IMR-90 (cell line): Measurements from ENCODE around the gene SLC4A4. TPM values are rescaled to one million over a fixed set of nuclear protein-coding genes. Genes with fewer than 3 reads are reported as not detected.

Experiments
- ATAC-seq: fragments of 200-7000 bp; cut with Tn5 transposase; 2 replicates; pipeline ENCODE4 v1.9.1; 2020; ENCODE audit warnings: low read depth, mild to moderate bottlenecking, moderate library complexity
- BruUV-seq: library from RNA; stranded (reverse); fragments of 400-500 nt; replicated peaks from 2 replicates; lab custom pipeline; 2021; lab: Mats Ljungman, UMichigan
- CTCF ChIA-PET: fragments of 300-600 bp; formaldehyde crosslinking; extraction: SDS; loops from one replicate; lab custom pipeline; 2021; ENCODE audit warnings: antibody characterized with exemption; lab: Yijun Ruan, JAX
- POLR2A ChIA-PET: fragments of 300-600 bp; sonication (Branson Sonifier 250); formaldehyde crosslinking; loops from one replicate; lab custom pipeline; 2022; ENCODE audit warnings: antibody characterized with exemption; ENCODE audit not compliant: unreplicated experiment; lab: Charles Lee
- DNase-seq: peaks from one replicate; pipeline ENCODE4 v3.0.0; 2013
- H2AFZ ChIP-seq: replicated peaks from 2 replicates; pipeline ENCODE3; 2013; ENCODE audit warnings: low read length, mild to moderate bottlenecking; ENCODE audit not compliant: poor library complexity
- H2AK5ac ChIP-seq: 2 replicates; pipeline ENCODE4 v1.6.1; 2013; ENCODE audit warnings: low read depth, low read length, inconsistent platforms
- H2AK9ac ChIP-seq: replicated peaks from 2 replicates; pipeline ENCODE3; 2013; ENCODE audit warnings: mild to moderate bottlenecking, low read depth, low read length, moderate library complexity; ENCODE audit not compliant: poor library complexity
- H2BK120ac ChIP-seq: 2 replicates; pipeline ENCODE4 v1.6.1; 2013; ENCODE audit warnings: low read depth, low read length, inconsistent platforms
- H2BK15ac ChIP-seq: 3 replicates; pipeline ENCODE4 v1.6.1; 2013; ENCODE audit warnings: low read depth, low read length, inconsistent platforms
- H2BK20ac ChIP-seq: 2 replicates; pipeline ENCODE4 v1.6.1; 2013; ENCODE audit warnings: low read depth, mild to moderate bottlenecking, inconsistent platforms, low read length, moderate library complexity
- H2BK5ac ChIP-seq: 2 replicates; pipeline ENCODE4 v1.6.1; 2013; ENCODE audit warnings: mild to moderate bottlenecking, low read depth, low read length, inconsistent platforms; ENCODE audit not compliant: poor library complexity, severe bottlenecking
- H3K14ac ChIP-seq: replicated peaks from 2 replicates; pipeline ENCODE4 v1.6.1; 2013; ENCODE audit warnings: low read depth, low read length, inconsistent platforms
- H3K18ac ChIP-seq: 2 replicates; pipeline ENCODE4 v1.6.1; 2013; ENCODE audit warnings: low read depth, low read length, control low read depth
- H3K23ac ChIP-seq: 2 replicates; pipeline ENCODE4 v1.6.1; 2013; ENCODE audit warnings: low read depth, low read length, inconsistent platforms
- H3K27ac ChIP-seq: 2 replicates; pipeline ENCODE4 v1.5.1; 2013; ENCODE audit warnings: mild to moderate bottlenecking, control low read depth, low read length; ENCODE audit not compliant: insufficient read depth
- H3K27me3 ChIP-seq: 2 replicates; pipeline ENCODE4 v1.6.1; 2013; ENCODE audit warnings: low read length; ENCODE audit not compliant: control insufficient read depth, insufficient read depth
- H3K36me3 ChIP-seq: 2 replicates; pipeline ENCODE4 v1.6.1; 2013; ENCODE audit warnings: low read length, mixed read lengths; ENCODE audit not compliant: control insufficient read depth, insufficient read depth
- H3K4ac ChIP-seq: 2 replicates; pipeline ENCODE4 v1.6.1; 2013; ENCODE audit warnings: low read depth, low read length, inconsistent platforms
- H3K4me1 ChIP-seq: 2 replicates; pipeline ENCODE4 v1.6.1; 2013; ENCODE audit warnings: low read length, mixed read lengths; ENCODE audit not compliant: control insufficient read depth, insufficient read depth
- H3K4me2 ChIP-seq: 2 replicates; pipeline ENCODE4 v1.6.1; 2013; ENCODE audit warnings: low read depth, mild to moderate bottlenecking, control low read depth, low read length, moderate library complexity
- H3K4me3 ChIP-seq: 2 replicates; pipeline ENCODE4 v1.5.1; 2013; ENCODE audit warnings: low read depth, mild to moderate bottlenecking, control low read depth, low read length, moderate library complexity; ENCODE audit not compliant: insufficient read depth
- H3K56ac ChIP-seq: 2 replicates; pipeline ENCODE4 v1.6.1; 2013; ENCODE audit warnings: low read length, inconsistent platforms; ENCODE audit not compliant: insufficient read depth; ENCODE audit errors: extremely low read depth
- H3K79me1 ChIP-seq, 2 experiments: 2 replicates each; pipeline ENCODE4 v1.6.1; 2013; ENCODE audit warnings: low read length in 2 of 2, inconsistent platforms in 1 of 2, low read depth in 1 of 2
- H3K9ac ChIP-seq: 2 replicates; pipeline ENCODE4 v1.6.1; 2013; ENCODE audit warnings: low read depth, low read length, control low read depth
- H3K9me1 ChIP-seq: 2 replicates; pipeline ENCODE4 v1.6.1; 2013; ENCODE audit warnings: low read length, inconsistent platforms; ENCODE audit not compliant: insufficient read depth
- H3K9me3 ChIP-seq: 2 replicates; pipeline ENCODE4 v1.6.1; 2013; ENCODE audit warnings: low read length; ENCODE audit not compliant: control insufficient read depth, insufficient read depth
- H4K20me1 ChIP-seq: 2 replicates; pipeline ENCODE4 v1.6.1; 2013; ENCODE audit warnings: low read length, inconsistent platforms; ENCODE audit not compliant: insufficient read depth
- H4K5ac ChIP-seq: 2 replicates; pipeline ENCODE4 v1.6.1; 2013; ENCODE audit warnings: mild to moderate bottlenecking, low read depth, low read length, control low read depth
- H4K8ac ChIP-seq, 2 experiments: 2 replicates each; pipeline ENCODE4 v1.6.1; 2013; ENCODE audit warnings: low read depth in 2 of 2, low read length in 2 of 2, control low read depth in 1 of 2, inconsistent platforms in 1 of 2
- H4K91ac ChIP-seq: 2 replicates; pipeline ENCODE4 v1.6.1; 2013; ENCODE audit warnings: low read depth, low read length, inconsistent platforms; ENCODE audit not compliant: insufficient read depth
- BHLHE40 ChIP-seq: fragments of 150-350 bp; IDR thresholded peaks from 2 replicates; pipeline ENCODE4 v1.6.1; 2016; ENCODE audit warnings: mild to moderate bottlenecking, low read depth, low read length
- CEBPB ChIP-seq: IDR thresholded peaks from 2 replicates; pipeline ENCODE4 v1.6.1; 2012; ENCODE audit warnings: low read depth, low read length, improper control_type of control experiment
- CHD1 ChIP-seq: IDR thresholded peaks from 2 replicates; pipeline ENCODE4 v1.6.1; 2012; ENCODE audit warnings: low read depth, low read length, improper control_type of control experiment
- CTCF ChIP-seq: conservative IDR thresholded peaks from 2 replicates; pipeline ENCODE4 v1.5.1; 2012; ENCODE audit warnings: mild to moderate bottlenecking, low read depth, low read length, improper control_type of control experiment
- ELK1 ChIP-seq: fragments of 150-350 bp; IDR thresholded peaks from 2 replicates; pipeline ENCODE4 v1.6.1; 2016; ENCODE audit warnings: low read depth, mild to moderate bottlenecking, low read length, moderate library complexity, borderline replicate concordance
- FOS ChIP-seq: fragments of 150-350 bp; IDR thresholded peaks from 2 replicates; pipeline ENCODE4 v1.6.1; 2016; ENCODE audit warnings: low read depth, low read length
- MAFK ChIP-seq: IDR thresholded peaks from 2 replicates; pipeline ENCODE4 v1.6.1; 2012; ENCODE audit warnings: low read depth, low read length, improper control_type of control experiment
- MAZ ChIP-seq: IDR thresholded peaks from 2 replicates; pipeline ENCODE4 v1.6.1; 2012; ENCODE audit warnings: low read depth, mild to moderate bottlenecking, low read length, improper control_type of control experiment, moderate library complexity, borderline replicate concordance
- MXI1 ChIP-seq: IDR thresholded peaks from 2 replicates; pipeline ENCODE4 v1.6.1; 2012; ENCODE audit warnings: low read depth, mild to moderate bottlenecking, low read length, moderate library complexity, borderline replicate concordance
- NFE2L2 ChIP-seq: fragments of 150-350 bp; IDR thresholded peaks from 2 replicates; pipeline ENCODE4 v1.6.1; 2016; ENCODE audit warnings: low read depth, mild to moderate bottlenecking, low read length
- POLR2A ChIP-seq: IDR thresholded peaks from 2 replicates; pipeline ENCODE4 v1.6.1; 2012; ENCODE audit warnings: mild to moderate bottlenecking, low read depth, low read length
- RAD21 ChIP-seq: IDR thresholded peaks from 2 replicates; pipeline ENCODE4 v1.6.1; 2012; ENCODE audit warnings: low read length, improper control_type of control experiment
- RCOR1 ChIP-seq: IDR thresholded peaks from 2 replicates; pipeline ENCODE4 v1.6.1; 2012; ENCODE audit warnings: mild to moderate bottlenecking, low read length, improper control_type of control experiment; ENCODE audit not compliant: insufficient replicate concordance
- RFX5 ChIP-seq: IDR thresholded peaks from 2 replicates; pipeline ENCODE4 v1.8.0; 2012; ENCODE audit warnings: low read depth, mild to moderate bottlenecking, low read length, moderate library complexity
- SMC3 ChIP-seq: fragments of 150-350 bp; IDR thresholded peaks from 2 replicates; pipeline ENCODE4 v1.6.1; 2016; ENCODE audit warnings: low read depth, mild to moderate bottlenecking, antibody characterized with exemption, low read length, moderate library complexity
- USF2 ChIP-seq: fragments of 150-350 bp; IDR thresholded peaks from 2 replicates; pipeline ENCODE4 v1.6.1; 2017; ENCODE audit warnings: mild to moderate bottlenecking, antibody characterized with exemption, low read length, low read depth
- WGBS, 2 experiments: methylation state at CpG; one replicate each; pipeline versions ENCODE4 v1.1.5 to v1.1.7; 2013; ENCODE audit warnings: missing lambda C conversion rate in 2 of 2; ENCODE audit not compliant: insufficient read length in 1 of 2; ENCODE audit errors: extremely low coverage in 2 of 2; 5-methylcytosine and 5-hydroxymethylcytosine counted together
- dilution Hi-C: fragments of 300-500 bp; cut with HindIII; formaldehyde crosslinking; loops from one replicate; pipeline ENCODE4 v1.14.3; 2018; ENCODE audit warnings: low sequenced_read_pairs; ENCODE audit not compliant: unreplicated experiment
- in situ Hi-C: fragments of 300-500 bp; cut with MboI; formaldehyde crosslinking; loops from 3 replicates; pipeline ENCODE4 v1.14.3; 2019; ENCODE audit warnings: low sequenced_read_pairs, inconsistent platforms, mixed read lengths
- intact Hi-C: fragments of 100-400 bp; cut with micrococcal nuclease; formaldehyde crosslinking; loops from 2 replicates; pipeline ENCODE4 v1.10.0; 2022
- polyA plus RNA-seq, 3 experiments: library from polyadenylated mRNA; depleted of rRNA; stranded (reverse); fragments of >200 nt; gene quantifications; 2 replicates each; pipeline ENCODE4 v1.2.3, GENCODE V29; 2012; ENCODE audit warnings: low replicate concordance in 1 of 3
- total RNA-seq: library from RNA; depleted of rRNA; stranded (reverse); fragments of >200 nt; gene quantifications from 2 replicates; pipeline ENCODE4 v1.2.3, GENCODE V29; 2012

SLC4A4 gene
- total and polyA plus RNA-seq, 2 of the 4 experiments (the other 2 are of a cell fraction): 5.6 to 16.8 TPM

- Histone ChIP-seq H3K18ac (no peak overlapping the region), H3K27me3 (no peaks in the 10 kb centered on the region), H3K36me3 (peaks cover 12% of the 10 kb centered on the region), H4K8ac (no peak overlapping the region), H3K23ac (no peak overlapping the region), H3K4me3 (no peak overlapping the region), H2AK5ac (no peak overlapping the region), H3K79me1 (peaks cover 2 to 29% of the 10 kb centered on the region in 2 experiments; a peak in 2 of 4 replicates), H3K9me1 (peaks cover 6% of the 10 kb centered on the region), H2BK20ac (no peak overlapping the region), H3K56ac (no peak overlapping the region), H2BK5ac (no peak overlapping the region), H3K4me2 (no peak overlapping the region), H4K5ac (no peak overlapping the region), H2AFZ (no peak overlapping the region), H3K4me1 (peaks cover 9% of the 10 kb centered on the region), H3K14ac (no peak overlapping the region), H4K20me1 (no peaks in the 10 kb centered on the region), H3K9ac (no peak overlapping the region), H3K27ac (no peak overlapping the region), H2BK120ac (no peak overlapping the region), H2AK9ac (no peak overlapping the region), H3K4ac (no peak overlapping the region), H3K9me3 (no peaks in the 10 kb centered on the region), H4K91ac (no peak overlapping the region), H2BK15ac (no peak overlapping the region; the same call in 2 of the 3 replicates)
- no peak for TF ChIP-seq MAFK
- no peak for TF ChIP-seq CHD1
- TF ChIP-seq POLR2A: no peak
- no peak for TF ChIP-seq SMC3
- no peak for TF ChIP-seq BHLHE40
- no peak for TF ChIP-seq FOS
- no peak for TF ChIP-seq USF2
- TF ChIP-seq RAD21: no peak
- TF ChIP-seq NFE2L2: no peak
- TF ChIP-seq MAZ: no peak
- TF ChIP-seq MXI1: no peak
- TF ChIP-seq ELK1: no peak
- TF ChIP-seq CEBPB: no peak
- no peak for TF ChIP-seq RFX5
- TF ChIP-seq RCOR1: no peak
- no peak for TF ChIP-seq CTCF
- WGBS, 2 experiments: no CpG with 5 or more reads among the region's 2 CpGs
- in situ Hi-C loops: no loop called here
- dilution Hi-C loops: no loop called here
- ChIA-PET CTCF (no interaction called here), POLR2A (no interaction called here)
- DNase-seq (no peak), ATAC-seq (no peak)
- intact Hi-C loops: loop anchor here (5.0 kb wide), 1 partner anchor 287 kb away; no protein-coding TSS in a partner anchor
- no TSS peak for BruUV-seq
Observed at GRCh38 chr4:71474731-71475130, 135.9 kb downstream of the SLC4A4 start.
